ENCODE data around the gene CPSF3.

DNA sequence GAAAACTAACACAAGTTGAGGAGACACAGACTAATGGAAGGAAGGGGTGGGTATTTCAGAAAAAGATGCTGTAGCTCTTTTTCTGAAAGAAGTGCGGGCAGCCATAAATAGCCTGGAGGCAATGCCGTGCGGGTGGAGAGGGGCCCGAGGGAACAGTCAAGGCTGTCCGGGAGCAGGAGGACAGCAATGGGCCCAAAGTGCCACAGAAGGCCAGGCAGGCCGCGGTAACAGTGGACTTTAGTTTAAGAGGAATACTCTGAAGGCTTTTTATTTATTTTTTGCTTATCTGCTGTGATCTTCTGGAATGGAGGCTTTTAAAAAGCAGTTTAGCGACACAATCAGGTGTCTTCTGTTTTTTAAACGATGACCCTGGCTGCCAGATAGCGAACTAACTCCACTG lies 3.0 kb upstream of the CPSF3 start:
- TF ChIP-seq CREB1 (IDR thresholded peaks at IDR 0.05; ENCODE audit: low read depth) (no peak), EGR1 (IDR thresholded peaks at IDR 0.05) (no peak), YY1 (IDR thresholded peaks at IDR 0.05; ENCODE audit: low read depth) (no peak)

Data from Ishikawa (cell line).